HG03442 (cell line): ENCODE measurements around the gene AOPEP.
"Not testable (repeated sequence)": the region's sequence is repeated elsewhere in the genome, so short reads cannot be mapped to it uniquely, and the experiment has no call there.

Experiments used
- ATAC-seq: cut with Tn5 transposase; IDR thresholded peaks from one replicate; pipeline ENCODE4 v1.9.1; 2021; ENCODE audit warnings: mild to moderate bottlenecking, moderate library complexity; ENCODE audit not compliant: unreplicated experiment

Gene AOPEP

DNA sequence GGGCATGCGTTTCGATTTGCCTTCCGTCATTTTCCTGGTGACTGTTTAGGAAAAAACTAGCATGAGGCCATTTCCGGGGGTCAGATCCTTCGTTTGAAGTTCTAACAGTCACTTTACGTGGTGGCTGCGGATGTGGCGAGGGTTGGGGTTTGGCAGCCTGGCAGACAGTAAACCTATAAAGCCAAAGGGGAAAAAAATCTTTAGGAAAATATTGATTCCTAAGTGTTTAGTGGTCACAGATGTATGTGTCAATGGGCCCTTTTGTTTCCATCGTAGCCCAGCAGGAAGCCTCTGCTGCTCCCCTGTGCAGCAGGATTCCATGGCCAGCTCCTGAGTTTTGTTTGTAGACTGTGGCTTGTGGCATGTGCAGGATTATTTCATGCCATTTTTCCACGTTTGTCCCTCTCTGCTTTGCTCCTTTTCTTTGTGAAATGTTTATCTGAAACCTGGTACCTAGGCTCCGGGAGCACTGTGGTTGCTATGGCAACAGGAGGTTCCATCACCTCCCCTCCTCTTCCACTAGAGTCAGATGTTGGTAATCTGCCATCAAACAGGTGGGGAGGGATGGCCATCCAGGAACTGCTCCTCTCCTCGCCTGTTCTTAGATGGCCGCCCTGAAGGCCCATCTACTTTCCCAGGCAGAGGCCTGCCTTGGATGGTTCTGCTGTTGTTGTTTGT lies 202.3 kb downstream of the AOPEP start:
- ATAC-seq, result no peak

DNA sequence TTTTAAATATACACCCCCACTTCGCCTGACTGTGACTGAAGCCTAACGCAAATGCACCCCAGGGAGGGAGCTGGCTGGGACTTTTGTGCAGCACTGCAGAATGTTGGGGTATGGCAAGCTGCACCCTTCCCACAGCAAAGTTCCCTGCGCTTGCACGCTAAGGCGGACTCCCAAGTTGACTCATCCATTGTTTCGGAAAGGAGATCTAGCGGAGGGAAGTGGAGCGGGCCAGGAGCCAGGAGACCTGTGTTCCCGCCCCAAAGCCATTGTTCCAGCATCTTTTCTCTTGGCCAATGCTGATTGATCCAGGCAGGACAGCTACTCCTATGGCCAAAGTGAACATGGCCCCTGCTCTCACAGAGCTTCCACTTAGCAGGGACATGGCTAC lies 202.9 kb downstream of the AOPEP start:
- no peak for ATAC-seq

DNA sequence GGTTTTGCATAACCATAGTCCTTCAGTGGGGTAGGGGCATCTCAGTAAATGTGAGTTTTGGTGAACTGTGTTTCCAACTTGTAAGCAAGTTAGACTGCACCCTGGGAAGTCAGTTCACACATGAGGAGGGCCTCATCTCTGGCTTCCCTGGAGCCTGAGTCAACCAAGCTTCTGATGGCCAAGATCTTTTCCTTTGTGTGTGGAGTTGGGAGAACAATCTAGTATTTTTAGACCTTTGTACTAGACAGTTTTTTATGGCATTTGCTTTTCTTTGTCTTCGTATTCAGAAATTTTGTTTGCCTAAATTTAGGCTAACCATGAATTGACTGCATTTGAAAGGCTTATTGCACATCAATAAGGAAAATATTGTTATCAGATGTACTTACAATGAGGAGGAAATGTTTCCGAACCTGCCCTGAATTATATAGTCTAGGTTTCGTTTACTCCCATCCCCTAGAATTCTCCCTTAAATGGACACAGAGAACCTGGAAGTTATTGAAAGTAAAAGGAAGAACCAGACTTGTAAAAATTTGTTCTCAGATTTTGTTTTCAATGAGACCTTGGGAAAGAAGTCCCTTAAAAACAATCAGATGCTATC lies 204.6 kb downstream of the AOPEP start:
- ATAC-seq, result no peak

- no peak for ATAC-seq
Observed at GRCh38 chr9:94931740-94932139, 205.2 kb downstream of the AOPEP start.

GRCh38 chr9:94932652-94933510 lies 206.4 kb downstream of the AOPEP start:
- no peak for ATAC-seq

- no peak for ATAC-seq
Observed at GRCh38 chr9:94933511-94933828, 207.0 kb downstream of the AOPEP start.

DNA sequence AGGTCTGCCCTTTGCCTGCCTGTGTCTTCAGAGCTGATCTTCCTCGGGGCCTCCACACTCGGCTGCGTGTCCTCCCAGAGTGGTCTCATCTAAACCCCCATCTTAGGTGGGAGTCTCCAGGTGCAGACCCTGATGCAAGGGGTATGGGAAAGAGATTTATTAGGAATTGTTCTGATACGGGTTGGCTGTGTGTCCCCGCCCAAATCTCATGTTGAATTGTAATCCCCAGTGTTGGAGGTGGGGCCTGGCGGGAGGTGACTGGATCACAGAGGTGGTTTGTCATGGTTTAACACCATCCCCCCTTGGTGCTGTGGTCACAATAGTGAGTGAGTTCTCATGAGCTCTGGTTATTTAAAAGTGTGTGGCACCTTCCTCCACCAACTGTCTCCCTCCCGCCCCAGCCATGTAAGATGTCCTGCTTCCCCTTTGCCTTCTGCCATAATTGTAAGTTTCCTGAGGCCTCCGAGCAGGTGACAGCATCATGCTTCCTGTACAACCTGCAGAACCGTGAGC lies 208.4 kb downstream of the AOPEP start:
- ATAC-seq, result no peak

DNA sequence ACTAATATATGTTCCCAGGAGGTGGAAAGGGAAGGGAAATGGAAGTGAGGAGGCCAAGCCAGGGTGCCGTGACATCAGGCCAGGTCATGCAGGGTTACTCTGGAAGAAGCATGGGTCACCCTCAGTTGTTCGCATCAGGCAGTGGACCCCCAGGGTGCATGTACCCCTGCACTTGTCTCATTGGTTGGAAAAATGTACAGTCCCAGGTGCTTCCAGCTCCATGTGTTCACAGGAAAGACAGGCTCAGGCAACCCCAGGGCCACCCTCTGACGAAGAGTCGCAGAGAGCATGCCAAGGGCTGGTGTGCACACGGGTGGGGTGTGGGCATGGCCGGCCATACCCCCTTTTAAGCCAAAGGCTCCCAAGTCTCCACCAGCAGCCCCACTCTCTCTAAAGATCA lies 208.9 kb downstream of the AOPEP start:
- no peak for ATAC-seq

GRCh38 chr9:94936419-94936818 lies 209.9 kb downstream of the AOPEP start:
- no peak for ATAC-seq

DNA sequence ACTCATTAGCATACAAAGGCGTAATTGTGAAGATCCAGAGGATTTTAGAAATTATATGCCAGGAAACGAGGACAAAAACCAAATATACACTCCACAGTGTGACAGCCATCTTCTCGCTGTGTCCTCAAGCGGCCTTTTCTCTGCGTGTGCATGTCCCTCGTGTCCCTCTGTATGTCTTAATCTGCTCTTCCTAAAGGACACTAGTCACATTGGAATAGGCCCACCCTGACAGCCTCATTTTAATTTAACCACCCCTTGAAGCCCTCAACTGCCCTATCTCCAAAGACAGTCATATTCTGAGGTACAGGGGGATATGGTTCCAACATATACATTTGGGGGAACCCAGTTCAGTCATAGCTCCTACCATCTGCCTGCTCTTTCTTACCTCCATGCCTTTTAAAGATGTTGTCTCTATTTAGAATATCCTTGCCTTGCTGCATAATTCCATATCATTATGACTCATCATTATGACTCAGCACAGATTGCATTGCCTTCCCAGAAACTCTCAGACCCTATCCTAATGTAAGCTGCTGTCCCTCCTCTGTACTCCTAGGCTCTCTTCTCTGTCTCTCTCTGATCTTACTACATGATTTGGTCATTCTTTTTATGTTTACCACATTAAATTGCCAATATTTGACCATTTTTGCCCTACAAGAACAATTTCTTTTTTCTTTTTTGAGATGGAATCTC lies 210.9 kb downstream of the AOPEP start:
- no peak for ATAC-seq

- no peak for ATAC-seq
Observed at GRCh38 chr9:94938384-94938783, 211.9 kb downstream of the AOPEP start.

DNA sequence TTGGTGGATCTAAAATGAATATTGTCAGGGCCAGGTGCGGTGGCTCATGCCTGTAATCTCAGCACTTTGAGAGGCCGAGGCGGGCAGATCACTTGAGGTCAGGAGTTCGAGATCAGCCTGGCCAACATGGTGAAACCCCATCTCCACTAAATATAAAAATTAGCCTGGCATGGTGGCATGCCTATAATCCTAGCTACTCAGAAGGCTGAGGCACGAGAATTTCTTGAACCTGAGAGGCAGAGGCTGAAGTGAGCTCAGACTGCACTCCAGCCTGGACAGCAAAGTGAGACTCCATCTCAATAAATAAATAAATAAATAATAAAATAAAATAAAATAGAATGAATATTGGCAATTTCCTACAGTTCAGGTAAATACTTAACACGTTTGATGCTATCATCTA lies 213.8 kb downstream of the AOPEP start:
- not testable (repeated sequence) for ATAC-seq

GRCh38 chr9:94941211-94941875 lies 214.8 kb downstream of the AOPEP start:
- no peak for ATAC-seq

DNA sequence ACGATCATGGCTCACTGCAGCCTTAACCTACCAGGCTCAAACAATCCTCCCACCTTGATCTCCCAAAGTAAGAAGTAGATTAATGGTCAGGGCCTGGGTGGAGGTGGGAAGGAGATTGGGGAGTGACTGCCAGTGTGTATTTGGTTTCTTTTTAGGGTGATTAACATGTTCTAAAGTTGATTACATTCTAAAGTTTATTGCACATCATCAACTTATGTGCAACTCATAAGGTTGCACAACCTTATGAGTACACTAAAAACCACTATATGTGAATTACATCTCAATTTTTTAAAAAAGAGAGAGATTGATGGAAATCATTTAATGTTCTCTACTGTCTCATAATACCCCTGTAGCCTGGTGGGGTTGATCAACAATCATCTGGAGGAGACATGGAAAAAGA lies 218.1 kb downstream of the AOPEP start:
- no peak for ATAC-seq

GRCh38 chr9:94945197-94946144 lies 219.0 kb downstream of the AOPEP start:
- no peak for ATAC-seq

GRCh38 chr9:94946256-94946655 lies 219.8 kb downstream of the AOPEP start:
- no peak for ATAC-seq

GRCh38 chr9:94948567-94949235 lies 222.2 kb downstream of the AOPEP start:
- no peak for ATAC-seq

- ATAC-seq, result no peak
Observed at GRCh38 chr9:94949370-94949769, 222.9 kb downstream of the AOPEP start.

- no peak for ATAC-seq
Observed at GRCh38 chr9:94950040-94950578, 223.6 kb downstream of the AOPEP start.
